ENCODE measurements around the gene LDLRAD2.

Gene LDLRAD2

DNA sequence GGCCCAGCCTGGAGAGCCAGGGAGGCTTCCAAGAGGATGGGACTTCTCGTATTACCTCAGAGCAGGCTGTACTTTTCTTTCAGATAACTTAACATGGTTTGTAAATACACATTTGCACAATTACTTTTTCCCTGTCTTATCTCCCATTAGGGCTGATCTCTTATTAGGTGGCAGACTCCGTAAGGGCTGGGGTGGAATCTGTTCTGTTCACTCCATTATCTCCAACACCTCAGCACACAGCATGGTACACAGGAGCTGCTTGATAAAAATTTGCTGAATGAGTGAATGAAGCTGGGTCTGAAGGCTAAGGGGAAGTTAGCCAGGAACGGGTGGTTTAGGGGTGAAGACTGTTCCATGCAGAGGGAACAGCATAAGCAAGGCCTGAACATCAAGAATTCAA, 48.9 kb downstream of the LDLRAD2 start:
- no peak for DNase-seq (ENCODE audit: low read depth)

GRCh38 chr1:21861602-21862429, 49.8 kb downstream of the LDLRAD2 start:
- DNase-seq (ENCODE audit: low read depth) = no peak

DNA sequence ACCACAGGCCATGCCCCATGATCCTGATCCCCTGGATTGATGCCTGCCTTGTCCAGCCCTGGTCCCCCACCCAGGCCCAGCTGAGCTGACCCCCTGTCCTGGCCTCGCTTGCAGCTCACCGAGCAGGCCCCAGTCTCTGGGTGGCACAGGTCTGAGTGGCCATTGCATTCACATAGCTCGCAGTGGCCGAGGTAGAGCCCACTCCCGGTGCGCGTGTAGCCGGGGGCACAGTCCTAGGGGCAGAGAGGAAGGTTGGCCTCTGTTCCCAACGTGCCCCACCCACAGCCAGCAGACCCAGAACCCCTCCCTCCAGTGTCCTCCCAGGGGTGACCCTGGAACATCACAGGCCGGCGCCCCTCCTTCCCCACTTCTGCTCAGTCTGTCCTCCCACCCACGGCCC, 51.9 kb downstream of the LDLRAD2 start:
- DNase-seq (ENCODE audit: low read depth) = no peak

- no peak for DNase-seq (ENCODE audit: low read depth)
Observed at GRCh38 chr1:21864730-21865129, 52.7 kb downstream of the LDLRAD2 start.

- no peak for DNase-seq (ENCODE audit: low read depth)
Observed at GRCh38 chr1:21865609-21865942, 53.5 kb downstream of the LDLRAD2 start.

GRCh38 chr1:21865943-21866706, 54.1 kb downstream of the LDLRAD2 start:
- DNase-seq (ENCODE audit: low read depth) = no peak

DNA sequence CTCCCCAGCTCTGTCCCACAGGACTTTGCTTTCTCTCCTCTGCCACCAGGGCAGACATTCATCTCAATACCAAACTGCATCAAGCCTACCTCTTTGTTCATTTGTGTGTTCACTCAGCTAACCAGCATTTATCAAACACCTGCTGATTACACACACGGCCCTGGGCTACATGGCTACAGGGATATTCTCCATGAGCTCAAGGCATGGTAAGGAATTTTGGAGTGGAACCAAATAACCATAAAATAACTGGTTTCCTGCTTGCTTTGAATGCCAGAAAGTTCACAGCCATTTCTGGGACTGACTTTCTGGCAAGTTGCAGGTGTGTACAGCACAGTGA, 54.6 kb downstream of the LDLRAD2 start:
- DNase-seq (ENCODE audit: low read depth) = no peak

GRCh38 chr1:21867451-21867996, 55.5 kb downstream of the LDLRAD2 start:
- DNase-seq (ENCODE audit: low read depth) = no peak

GRCh38 chr1:21868482-21868881, 56.4 kb downstream of the LDLRAD2 start:
- no peak for DNase-seq (ENCODE audit: low read depth)

- no peak for DNase-seq (ENCODE audit: low read depth)
Observed at GRCh38 chr1:21868941-21869454, 56.9 kb downstream of the LDLRAD2 start.

GRCh38 chr1:21869620-21870121, 57.6 kb downstream of the LDLRAD2 start:
- DNase-seq (ENCODE audit: low read depth) = no peak

DNA sequence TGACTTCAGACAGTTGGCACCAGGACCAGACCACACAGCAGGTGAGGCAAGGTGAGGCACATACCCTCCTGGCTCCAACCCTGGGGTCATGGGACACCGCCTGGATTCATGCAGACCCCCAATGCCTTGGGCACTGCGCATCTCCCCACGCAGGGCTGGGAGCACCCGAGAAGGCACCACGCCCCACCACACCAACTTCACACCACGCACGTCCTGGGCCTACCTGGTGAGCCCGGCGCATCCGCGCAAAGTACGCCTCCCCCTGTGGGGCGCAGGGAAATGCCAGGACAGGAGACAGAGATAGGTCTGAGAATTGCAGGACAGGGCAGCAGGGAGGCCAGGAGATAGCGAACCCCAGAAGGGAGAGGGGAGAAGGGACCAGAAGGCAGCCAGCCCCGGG, 58.5 kb downstream of the LDLRAD2 start:
- DNase-seq (ENCODE audit: low read depth) = no peak

GRCh38 chr1:21871943-21872342, 59.9 kb downstream of the LDLRAD2 start:
- DNase-seq (ENCODE audit: low read depth) = no peak

- no peak for DNase-seq (ENCODE audit: low read depth)
Observed at GRCh38 chr1:21872445-21873079, 60.5 kb downstream of the LDLRAD2 start.

- no peak for DNase-seq (ENCODE audit: low read depth)
Observed at GRCh38 chr1:21873174-21873573, 61.1 kb downstream of the LDLRAD2 start.

- no peak for DNase-seq (ENCODE audit: low read depth)
Observed at GRCh38 chr1:21873761-21874160, 61.7 kb downstream of the LDLRAD2 start.

- no peak for DNase-seq (ENCODE audit: low read depth)
Observed at GRCh38 chr1:21874328-21874727, 62.3 kb downstream of the LDLRAD2 start.
